ENCODE data around the gene TRPC6. TPM values are rescaled to one million over a fixed set of nuclear protein-coding genes. Genes with fewer than 3 reads are reported as not detected.

Gene TRPC6
- polyA plus RNA-seq, 6 donors from 2014 or later: 0.51 TPM; not detected in 5

DNA sequence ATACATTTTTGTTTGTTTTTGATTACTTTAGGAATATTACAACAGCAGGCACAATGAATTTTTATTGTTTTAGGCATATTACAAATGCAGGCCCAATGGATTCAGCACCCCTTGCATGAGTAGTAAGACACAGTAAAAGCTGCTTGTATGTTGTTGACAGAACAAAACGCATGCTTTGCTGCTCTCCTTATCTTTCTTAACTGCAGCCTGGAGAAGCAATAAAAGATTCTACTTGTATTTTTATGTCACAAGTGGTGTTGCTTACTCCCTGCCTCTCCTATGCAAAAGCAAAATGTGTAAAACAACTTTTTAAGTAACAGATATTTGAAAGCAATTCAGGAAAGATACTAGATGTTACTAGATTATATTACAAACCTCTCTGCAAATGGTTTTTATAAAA is 73.9 kb downstream of the TRPC6 start:
- H3K9me3 Mint-ChIP-seq: peaks cover 0 to 6% (median 4%) of the 10 kb centered on the region in 7 donors
- H3K27me3 Mint-ChIP-seq: peaks cover 0 to 24% (median 11%) of the 10 kb centered on the region in 3 donors
- ATAC-seq (ENCODE audit: low read depth in 2 of 2) (no peak), DNase-seq (no peak)
- no peaks in the 10 kb centered on the region for H3K36me3 Mint-ChIP-seq
- H3K27ac Mint-ChIP-seq: no peak overlapping the region
- H3K4me1 Mint-ChIP-seq: peaks cover 0 to 8% (median 5%) of the 10 kb centered on the region in 3 donors
- no peak overlapping the region for H3K4me3 Mint-ChIP-seq

DNA sequence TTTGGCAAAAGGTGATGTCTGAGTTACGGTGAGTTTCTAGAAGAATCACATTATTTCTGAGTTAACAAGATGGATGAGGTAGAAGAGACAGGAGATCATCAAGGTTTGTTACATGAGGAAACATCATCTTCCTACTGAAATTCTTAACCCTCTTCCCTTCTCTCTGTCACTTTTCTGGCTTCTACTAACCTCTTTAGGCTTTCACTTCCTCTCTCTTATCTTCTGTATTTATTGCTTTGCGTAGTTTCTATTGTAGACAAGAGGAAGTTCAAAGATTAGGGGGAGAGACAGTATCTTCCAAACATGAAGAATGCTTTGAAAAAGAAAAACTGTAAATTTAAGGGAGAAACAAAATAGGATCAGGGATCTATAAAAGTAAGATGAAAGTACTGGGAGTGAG is 75.4 kb downstream of the TRPC6 start:
- H3K4me3 Mint-ChIP-seq: no peak overlapping the region
- ATAC-seq (ENCODE audit: low read depth in 2 of 2): peak; percentile 43 to 75
- no peak overlapping the region for H3K27ac Mint-ChIP-seq
- H3K36me3 Mint-ChIP-seq: no peaks in the 10 kb centered on the region
- peaks cover 0 to 16% (median 0%) of the 10 kb centered on the region in 3 donors for H3K27me3 Mint-ChIP-seq
- H3K4me1 Mint-ChIP-seq: peaks cover 0 to 8% (median 5%) of the 10 kb centered on the region in 3 donors
- H3K9me3 Mint-ChIP-seq: peaks cover 0 to 6% (median 2%) of the 10 kb centered on the region in 7 donors
- peak; percentile 14 for DNase-seq

DNA sequence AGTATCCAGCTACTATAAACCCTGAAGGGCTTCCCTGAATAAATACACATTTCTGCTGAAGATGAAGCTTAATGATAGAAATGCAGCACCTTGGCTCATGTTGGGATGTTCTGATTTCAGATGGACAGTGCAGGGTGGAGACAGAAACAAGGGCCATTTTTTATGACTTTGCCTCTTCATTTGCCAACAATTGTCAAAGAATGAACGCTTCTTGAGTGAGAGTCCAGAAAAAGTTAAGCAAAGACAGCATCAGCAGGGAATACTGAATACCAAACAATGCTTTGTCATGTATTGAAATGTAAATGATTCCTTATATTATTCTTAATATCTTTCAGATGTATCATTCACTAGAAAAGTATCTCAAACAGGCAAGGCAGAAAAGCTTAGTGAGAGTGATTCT is 84.9 kb downstream of the TRPC6 start:
- peaks cover 0 to 3% (median 0%) of the 10 kb centered on the region in 7 donors for H3K9me3 Mint-ChIP-seq
- no peak overlapping the region for H3K27ac Mint-ChIP-seq
- no peaks in the 10 kb centered on the region for H3K4me1 Mint-ChIP-seq
- no peaks in the 10 kb centered on the region for H3K36me3 Mint-ChIP-seq
- DNase-seq (no peak), ATAC-seq (ENCODE audit: low read depth in 2 of 2) (no peak)
- H3K4me3 Mint-ChIP-seq: no peak overlapping the region
- H3K27me3 Mint-ChIP-seq: peaks cover 0 to 9% (median 0%) of the 10 kb centered on the region in 3 donors

DNA sequence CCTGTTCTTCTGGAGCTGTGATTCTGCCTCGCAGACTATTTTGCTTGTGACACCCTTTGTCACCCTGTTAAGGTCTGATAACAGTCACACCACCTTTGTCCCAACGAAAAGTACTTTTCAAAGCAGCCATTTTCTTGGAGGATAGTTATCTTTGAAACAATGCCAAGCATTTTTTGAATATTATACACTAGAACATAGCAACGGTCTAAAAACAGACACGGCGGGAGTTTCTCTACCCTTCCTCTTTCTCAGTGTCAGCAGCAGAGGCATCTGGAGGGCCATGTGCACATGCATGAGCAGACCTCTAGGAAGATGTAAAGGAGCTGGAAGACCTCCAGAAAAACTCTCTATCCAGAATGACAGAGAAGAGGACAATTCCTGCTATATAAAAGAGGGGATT is 86.5 kb downstream of the TRPC6 start:
- no peak for DNase-seq
- ATAC-seq (ENCODE audit: low read depth in 2 of 2): no peak
- H3K27me3 Mint-ChIP-seq: peaks cover 0 to 5% (median 0%) of the 10 kb centered on the region in 3 donors
- H3K9me3 Mint-ChIP-seq: peaks cover 0 to 7% (median 0%) of the 10 kb centered on the region in 7 donors
- no peaks in the 10 kb centered on the region for H3K4me1 Mint-ChIP-seq
- H3K27ac Mint-ChIP-seq: no peak overlapping the region
- H3K4me3 Mint-ChIP-seq: no peak overlapping the region
- no peaks in the 10 kb centered on the region for H3K36me3 Mint-ChIP-seq

DNA sequence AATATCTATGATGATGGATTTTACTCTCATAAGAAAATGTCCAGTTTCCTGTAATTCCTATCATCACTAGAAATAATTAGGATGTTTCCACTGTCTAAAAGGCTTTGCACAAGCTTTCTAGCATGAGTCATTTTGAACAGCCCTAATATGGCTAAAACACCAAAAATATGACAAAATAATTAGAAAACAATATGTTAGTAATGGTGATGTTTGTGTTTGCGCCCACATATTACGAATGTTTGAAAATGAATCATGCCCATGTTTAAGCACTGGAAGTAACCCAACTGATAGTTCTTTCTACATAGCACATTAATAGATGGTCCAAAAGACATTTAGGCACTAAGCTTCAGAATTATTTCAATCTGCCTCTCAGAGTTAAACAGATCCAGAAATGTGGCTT is 96.0 kb downstream of the TRPC6 start:
- no peak for DNase-seq
- Mint-ChIP-seq H3K27me3 (no peaks in the 10 kb centered on the region), H3K36me3 (no peaks in the 10 kb centered on the region), H3K4me1 (no peaks in the 10 kb centered on the region), H3K9me3 (peaks cover 0 to 3% (median 0%) of the 10 kb centered on the region in 7 donors), H3K4me3 (no peak overlapping the region), H3K27ac (no peak overlapping the region)
- ATAC-seq (ENCODE audit: low read depth in 2 of 2): no peak

DNA sequence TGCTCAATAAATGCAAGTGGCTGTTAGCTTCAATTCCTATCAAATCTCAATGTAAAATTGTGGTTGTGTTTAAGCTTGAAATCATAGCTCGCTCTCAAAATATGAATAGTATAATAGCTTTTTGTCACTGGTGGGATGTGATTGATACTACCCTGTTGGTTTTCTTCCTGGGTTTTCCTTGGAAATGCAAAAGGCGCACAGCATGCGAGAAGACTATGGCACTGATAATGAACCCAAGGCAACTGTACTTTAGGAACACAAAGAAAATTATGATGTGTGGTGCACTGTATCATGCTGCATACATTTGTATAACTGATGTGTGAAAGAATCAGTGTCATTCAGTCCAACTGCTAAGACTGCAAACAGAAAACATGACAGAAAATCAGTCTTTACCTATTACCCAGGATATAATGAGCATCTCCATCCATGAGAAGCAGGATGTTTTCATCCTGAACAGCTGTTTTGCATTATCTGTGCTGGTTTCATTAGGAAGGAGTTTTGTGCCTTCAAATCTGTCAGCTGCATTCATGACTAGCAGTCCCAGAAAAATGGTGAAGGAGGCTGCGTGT is 101.2 kb downstream of the TRPC6 start:
- ATAC-seq (ENCODE audit: low read depth in 2 of 2) (no peak), DNase-seq (no peak)
- Mint-ChIP-seq H3K9me3 (no peaks in the 10 kb centered on the region), H3K27ac (no peak overlapping the region), H3K4me3 (no peak overlapping the region), H3K27me3 (peaks cover 0 to 5% (median 0%) of the 10 kb centered on the region in 3 donors), H3K36me3 (no peaks in the 10 kb centered on the region), H3K4me1 (no peaks in the 10 kb centered on the region)

DNA sequence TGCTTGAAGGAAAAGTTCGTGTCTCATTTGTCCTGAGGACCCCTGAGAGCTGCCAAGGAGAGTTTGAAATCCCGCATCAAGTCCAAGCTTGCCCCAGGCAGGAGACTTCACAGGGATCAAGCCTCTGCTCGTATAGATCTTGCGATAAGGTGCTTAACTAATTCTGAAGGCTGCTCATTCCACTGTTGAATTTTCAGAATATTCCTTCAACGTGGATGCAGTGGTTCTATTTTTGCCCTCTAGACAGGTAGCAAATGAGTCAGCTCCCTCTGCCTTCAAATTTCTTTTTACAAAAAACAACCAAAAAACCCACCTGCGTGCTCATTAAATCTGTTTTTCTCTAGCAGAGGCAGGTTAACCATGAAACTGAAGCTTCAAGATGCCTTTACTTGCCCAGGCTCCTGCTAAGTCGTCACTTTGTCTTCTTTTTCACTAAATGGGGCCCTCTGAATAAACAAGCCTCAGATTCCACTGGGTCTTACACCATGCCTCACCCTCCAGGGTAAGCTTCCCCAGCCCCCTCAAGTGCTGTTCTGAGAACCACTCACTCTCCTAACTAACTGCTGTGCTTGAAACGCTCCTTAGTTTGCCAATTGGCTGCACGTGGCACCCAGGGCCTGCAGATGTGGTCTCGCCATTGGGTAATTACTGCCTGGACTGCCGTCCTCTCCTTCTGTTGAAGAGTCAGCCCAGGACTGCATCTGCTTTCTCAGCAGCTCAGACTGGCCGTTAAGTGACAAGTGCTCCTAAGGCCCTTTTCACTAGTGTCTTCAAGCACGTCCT is 105.0 kb downstream of the TRPC6 start:
- DNase-seq (no peak), ATAC-seq (ENCODE audit: low read depth in 2 of 2) (no peak)
- no peaks in the 10 kb centered on the region for H3K4me1 Mint-ChIP-seq
- no peaks in the 10 kb centered on the region for H3K36me3 Mint-ChIP-seq
- no peak overlapping the region for H3K27ac Mint-ChIP-seq
- H3K27me3 Mint-ChIP-seq: peaks cover 0 to 5% (median 0%) of the 10 kb centered on the region in 3 donors
- H3K9me3 Mint-ChIP-seq: no peaks in the 10 kb centered on the region
- H3K4me3 Mint-ChIP-seq: no peak overlapping the region

DNA sequence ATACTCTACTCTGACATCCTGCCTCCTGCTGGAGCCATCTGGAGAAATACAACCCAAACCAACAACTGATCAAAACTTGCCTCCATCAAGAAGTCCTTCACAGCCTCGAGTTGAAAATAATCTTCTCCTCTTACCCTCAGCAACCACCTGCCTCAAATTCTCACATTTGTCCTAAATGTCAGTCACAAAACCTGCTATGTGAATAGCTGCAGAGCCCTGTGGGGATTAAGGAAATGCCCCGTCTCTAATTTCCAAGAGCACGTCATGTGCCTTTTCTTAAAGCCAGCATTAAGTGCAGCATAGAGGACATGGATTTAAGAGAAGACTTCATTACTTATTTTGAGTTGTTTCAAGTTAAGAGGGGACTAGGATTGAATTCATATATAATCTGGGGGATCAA is 105.9 kb downstream of the TRPC6 start:
- ATAC-seq (ENCODE audit: low read depth in 2 of 2): no peak
- Mint-ChIP-seq H3K9me3 (no peaks in the 10 kb centered on the region), H3K36me3 (no peaks in the 10 kb centered on the region), H3K4me3 (no peak overlapping the region), H3K4me1 (no peaks in the 10 kb centered on the region), H3K27ac (no peak overlapping the region), H3K27me3 (peaks cover 0 to 5% (median 0%) of the 10 kb centered on the region in 3 donors)
- DNase-seq: no peak

DNA sequence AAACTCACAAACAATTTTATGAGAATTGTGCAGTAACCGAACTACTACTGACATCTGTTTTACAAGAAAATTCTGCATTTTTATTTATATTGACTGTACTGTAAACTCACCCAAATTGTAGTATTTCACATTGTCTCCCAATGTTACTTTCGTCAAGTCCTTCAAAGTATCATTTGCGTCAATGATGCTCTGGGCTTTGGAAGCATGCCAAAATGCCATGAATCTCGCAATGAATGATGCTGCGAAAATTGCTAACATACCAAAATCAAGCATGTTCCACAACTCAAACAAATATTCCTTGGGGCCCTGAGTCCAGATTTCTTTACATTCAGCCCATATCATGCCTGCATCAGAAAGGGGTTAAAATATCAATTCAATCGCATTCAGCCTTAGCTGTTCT is 107.6 kb downstream of the TRPC6 start:
- DNase-seq: no peak
- Mint-ChIP-seq H3K4me1 (no peaks in the 10 kb centered on the region), H3K36me3 (no peaks in the 10 kb centered on the region), H3K27ac (no peak overlapping the region), H3K4me3 (no peak overlapping the region), H3K9me3 (no peaks in the 10 kb centered on the region), H3K27me3 (no peaks in the 10 kb centered on the region)
- ATAC-seq (ENCODE audit: low read depth in 2 of 2): no peak

DNA sequence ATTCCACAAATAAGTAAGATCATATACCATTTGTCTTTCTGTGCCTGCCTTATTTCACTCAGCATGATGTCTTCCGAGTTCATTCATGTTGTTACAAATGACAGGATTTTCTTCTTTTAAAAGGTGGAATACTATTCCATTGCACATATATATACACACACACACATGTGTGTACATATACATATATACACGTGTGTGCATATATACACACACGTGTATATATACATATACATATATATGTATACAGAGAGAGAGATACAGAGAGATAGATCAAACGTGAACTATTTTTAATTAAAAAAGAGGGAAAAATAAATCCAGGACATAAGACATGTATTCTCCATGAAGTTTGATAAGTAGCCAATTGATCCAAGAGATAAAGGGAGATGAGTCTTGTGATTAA is 108.1 kb downstream of the TRPC6 start:
- Mint-ChIP-seq H3K36me3 (no peaks in the 10 kb centered on the region), H3K9me3 (no peaks in the 10 kb centered on the region), H3K4me1 (no peaks in the 10 kb centered on the region), H3K27me3 (no peaks in the 10 kb centered on the region), H3K27ac (no peak overlapping the region), H3K4me3 (no peak overlapping the region)
- no peak for ATAC-seq (ENCODE audit: low read depth in 2 of 2)
- no peak for DNase-seq

DNA sequence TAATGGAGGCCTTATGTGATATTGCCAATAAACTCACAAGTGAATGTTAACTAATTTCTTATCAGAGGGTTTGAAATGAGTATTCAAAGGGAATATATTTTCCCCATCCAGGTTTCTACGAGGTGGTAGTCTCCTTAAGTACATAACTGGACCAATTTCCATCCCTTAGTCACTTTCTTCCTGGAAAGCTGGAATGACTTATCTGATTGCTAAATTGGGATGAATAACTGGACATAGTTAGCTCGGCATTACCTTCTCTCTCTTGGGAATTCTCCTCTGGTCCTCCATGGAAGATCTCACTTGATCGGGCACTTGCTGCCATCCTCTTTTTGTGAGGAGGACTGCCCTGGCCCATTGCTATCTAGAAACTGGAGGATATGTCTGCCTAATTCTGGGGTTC is 109.1 kb downstream of the TRPC6 start:
- Mint-ChIP-seq H3K27me3 (no peaks in the 10 kb centered on the region), H3K27ac (no peak overlapping the region)

DNA sequence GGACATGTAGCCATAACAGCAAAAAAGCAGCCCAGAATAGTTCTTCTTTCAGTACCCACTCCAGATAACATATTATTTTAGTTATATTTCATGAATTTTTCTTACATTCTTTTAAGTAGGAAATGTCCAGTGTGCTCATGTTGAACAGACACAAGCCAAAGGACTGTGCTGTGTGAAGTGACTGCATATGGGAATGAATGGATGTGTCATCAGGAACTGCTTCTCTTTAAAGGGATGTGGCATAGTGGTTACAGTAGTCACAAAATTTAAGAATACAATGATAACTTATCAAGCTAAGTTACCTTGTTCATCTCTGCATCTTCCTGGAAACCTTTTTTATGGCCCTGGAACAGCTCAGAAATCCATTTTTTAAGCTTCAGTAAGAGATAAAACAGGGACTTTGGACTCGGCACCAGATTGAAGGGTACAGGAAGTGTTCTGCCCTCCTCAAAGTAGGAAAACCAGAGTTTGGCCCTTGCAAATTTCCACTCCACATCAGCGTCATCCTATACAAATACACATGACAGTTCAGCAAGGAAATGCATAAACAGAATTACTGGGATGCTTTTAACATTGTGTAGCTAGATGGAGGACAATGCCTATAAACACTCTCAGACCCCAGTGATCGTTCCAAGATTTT is 112.8 kb downstream of the TRPC6 start:
- peaks cover 0 to 1% (median 0%) of the 10 kb centered on the region in 7 donors for H3K9me3 Mint-ChIP-seq
- no peak for ATAC-seq (ENCODE audit: low read depth in 2 of 2)
- no peak overlapping the region for H3K4me3 Mint-ChIP-seq
- no peak overlapping the region for H3K27ac Mint-ChIP-seq
- peaks cover 0 to 7% (median 0%) of the 10 kb centered on the region in 3 donors for H3K27me3 Mint-ChIP-seq
- no peaks in the 10 kb centered on the region for H3K4me1 Mint-ChIP-seq
- no peaks in the 10 kb centered on the region for H3K36me3 Mint-ChIP-seq
- no peak for DNase-seq

More for the DNA sequence above, 109.1 kb downstream of the TRPC6 start:
- Mint-ChIP-seq H3K4me3 (no peak overlapping the region), H3K9me3 (no peaks in the 10 kb centered on the region), H3K36me3 (no peaks in the 10 kb centered on the region), H3K4me1 (no peaks in the 10 kb centered on the region)
- no peak for ATAC-seq (ENCODE audit: low read depth in 2 of 2)
- no peak for DNase-seq

DNA sequence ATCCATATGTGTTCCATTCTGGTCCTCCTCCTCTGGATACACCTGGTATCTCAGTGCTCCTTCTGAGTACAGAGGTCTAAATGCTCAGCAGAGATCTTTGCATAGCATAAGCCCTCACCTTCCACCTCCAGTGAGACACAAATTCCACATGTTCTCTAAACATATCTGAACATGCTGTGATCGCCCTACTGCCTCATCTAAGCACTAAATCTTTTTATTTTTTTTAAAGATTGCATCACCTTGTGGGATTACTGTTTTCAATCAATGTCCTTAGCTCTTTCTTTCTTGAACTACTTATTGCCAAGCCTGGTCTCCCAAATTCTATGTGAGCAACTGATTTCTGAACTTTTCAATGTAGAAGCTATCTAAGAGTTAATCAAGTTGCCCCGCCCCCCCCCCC is 113.4 kb downstream of the TRPC6 start:
- ATAC-seq (ENCODE audit: low read depth in 2 of 2) (no peak), DNase-seq (no peak)
- H3K4me1 Mint-ChIP-seq: no peaks in the 10 kb centered on the region
- H3K27me3 Mint-ChIP-seq: peaks cover 0 to 7% (median 0%) of the 10 kb centered on the region in 3 donors
- peak overlapping the region in 1 of 6 donors; percentile 27 for H3K27ac Mint-ChIP-seq
- no peaks in the 10 kb centered on the region for H3K36me3 Mint-ChIP-seq
- H3K9me3 Mint-ChIP-seq: peaks cover 0 to 1% (median 0%) of the 10 kb centered on the region in 7 donors
- no peak overlapping the region for H3K4me3 Mint-ChIP-seq

DNA sequence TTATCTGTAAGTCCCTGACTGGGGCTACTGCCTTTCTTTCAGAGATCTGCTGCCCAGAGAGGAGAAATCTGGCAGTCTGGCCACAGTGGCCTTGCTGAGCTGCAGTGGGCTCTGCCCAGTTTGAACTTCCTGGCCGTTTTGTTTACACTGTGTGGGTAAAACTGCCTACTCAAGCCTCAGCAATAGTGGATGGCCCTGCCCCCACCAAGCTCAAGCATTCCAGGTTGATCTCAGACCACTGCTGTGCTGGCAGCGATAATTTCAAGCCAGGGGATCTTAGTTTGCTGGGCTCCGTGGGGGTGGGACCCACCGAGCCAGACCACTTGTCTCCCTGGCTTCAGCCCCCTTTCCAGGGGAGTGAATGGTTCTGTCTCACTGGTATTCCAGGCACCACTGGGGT is 117.5 kb downstream of the TRPC6 start:
- DNase-seq (no peak), ATAC-seq (ENCODE audit: low read depth in 2 of 2) (no peak)
- Mint-ChIP-seq H3K27ac (no peak overlapping the region), H3K9me3 (peaks cover 0 to 4% (median 1%) of the 10 kb centered on the region in 7 donors), H3K4me3 (no peak overlapping the region), H3K4me1 (no peaks in the 10 kb centered on the region), H3K27me3 (peaks cover 0 to 7% (median 0%) of the 10 kb centered on the region in 3 donors), H3K36me3 (no peaks in the 10 kb centered on the region)

Measured in naive B cell (primary cell).